Common myeloid progenitor, CD34-positive (primary cell): ENCODE data around the gene HTR7.
"Not testable (repeated sequence)": the region's sequence is repeated elsewhere in the genome, so short reads cannot be mapped to it uniquely, and the experiment has no call there.

Experiments used
- CTCF ChIA-PET: fragments of 350-600 bp; sonication (Branson Sonifier 250); formaldehyde crosslinking; loops from one replicate; lab custom pipeline; 2021; ENCODE audit warnings: antibody characterized with exemption; lab: Charles Lee
- POLR2A ChIA-PET: fragments of 350-600 bp; sonication (Branson Sonifier 250); formaldehyde crosslinking; loops from one replicate; lab custom pipeline; 2021; ENCODE audit warnings: antibody characterized with exemption; lab: Charles Lee
- DNase-seq, 3 donors: peaks; one replicate each; pipeline versions ENCODE4 v3.0.0 to v3.0.0-alpha.2; 2013
- H3K27ac ChIP-seq, 2 experiments: 1 replicate in 1 of 2; 2 replicates in 1 of 2; pipeline ENCODE4 v1.7.0; 2013; ENCODE audit warnings: inconsistent platforms in 2 of 2, low read length in 2 of 2, mild to moderate bottlenecking in 2 of 2, low read depth in 1 of 2, moderate library complexity in 1 of 2; ENCODE audit not compliant: severe bottlenecking in 2 of 2, insufficient read depth in 1 of 2, poor library complexity in 1 of 2
- H3K27me3 ChIP-seq, 5 experiments: replicated peaks in 2 of 5; 1 replicate in 3 of 5; 2 replicates in 2 of 5; pipeline versions ENCODE4 v1.6.1 to v1.7.0; 2013; ENCODE audit warnings: low read length in 4 of 5, mild to moderate bottlenecking in 2 of 5, moderate library complexity in 2 of 5, inconsistent platforms in 1 of 5; ENCODE audit not compliant: insufficient read depth in 5 of 5, control insufficient read depth in 4 of 5
- H3K36me3 ChIP-seq, 4 experiments: 1 replicate in 2 of 4; 2 replicates in 2 of 4; pipeline versions ENCODE4 v1.6.1 to v1.7.0; 2013; ENCODE audit warnings: low read length in 3 of 4, control low read depth in 1 of 4, mild to moderate bottlenecking in 1 of 4; ENCODE audit not compliant: control insufficient read depth in 4 of 4, insufficient read depth in 4 of 4
- H3K4me1 ChIP-seq, 4 experiments: 1 replicate in 3 of 4; 2 replicates in 1 of 4; pipeline versions ENCODE4 v1.6.1 to v1.7.1; 2013; ENCODE audit warnings: low read length in 3 of 4, mild to moderate bottlenecking in 3 of 4, control low read depth in 1 of 4, inconsistent platforms in 1 of 4, moderate library complexity in 1 of 4; ENCODE audit not compliant: control insufficient read depth in 4 of 4, insufficient read depth in 4 of 4; ENCODE audit errors: control extremely low read depth in 1 of 4
- H3K4me3 ChIP-seq, 7 experiments: 1 replicate in 4 of 7; 2 replicates in 3 of 7; pipeline versions ENCODE4 v1.5.1 to v1.7.0; 2013; ENCODE audit warnings: mild to moderate bottlenecking in 7 of 7, low read length in 6 of 7, moderate library complexity in 6 of 7, inconsistent platforms in 2 of 7, low read depth in 2 of 7, control low read depth in 1 of 7; ENCODE audit not compliant: insufficient read depth in 4 of 7, control insufficient read depth in 1 of 7; ENCODE audit errors: extremely low read depth in 1 of 7
- H3K9me3 ChIP-seq, 5 experiments: 1 replicate in 4 of 5; 2 replicates in 1 of 5; pipeline versions ENCODE4 v1.6.1 to v1.7.1; 2013; ENCODE audit warnings: low read length in 4 of 5, mild to moderate bottlenecking in 2 of 5, inconsistent platforms in 1 of 5, low read depth in 1 of 5, moderate library complexity in 1 of 5; ENCODE audit not compliant: control insufficient read depth in 4 of 5, insufficient read depth in 2 of 5; ENCODE audit errors: control extremely low read depth in 1 of 5
- WGBS: methylation state at CpG from one replicate; pipeline ENCODE4 v1.1.5; 2013; ENCODE audit not compliant: insufficient coverage; 5-methylcytosine and 5-hydroxymethylcytosine counted together

Gene HTR7

DNA sequence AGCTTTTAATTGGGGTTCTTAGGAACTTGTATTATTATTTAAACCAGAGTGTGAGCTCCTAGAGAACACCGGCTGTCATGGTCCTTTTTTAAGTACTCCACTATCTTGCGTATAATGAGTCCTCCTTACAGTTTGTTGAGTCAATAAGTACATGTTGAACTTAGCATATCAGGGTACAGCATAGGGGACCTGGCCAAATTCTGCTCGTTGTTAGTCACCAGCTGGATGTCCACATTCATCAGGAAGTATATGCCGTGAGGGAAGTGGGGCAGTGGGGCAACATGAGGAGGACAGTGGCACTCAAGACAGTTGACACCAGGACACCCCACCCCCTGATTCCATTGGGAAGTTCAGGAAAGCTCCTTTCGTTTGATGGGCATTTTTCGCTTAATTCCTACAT lies 30.5 kb upstream of the HTR7 start:
- no peak overlapping the region for H3K27ac ChIP-seq
- H3K4me3 ChIP-seq, result no peak overlapping the region
- peaks cover 21 to 75% (median 48%) of the 10 kb centered on the region in 4 experiments for H3K36me3 ChIP-seq
- CTCF ChIA-PET, result interaction anchor here (0.5 to 1.4 kb wide), 6 partner anchors 9 to 846 kb away, joined by 3 to 7 read pairs (median 3); no protein-coding TSS in a partner anchor
- 94% methylated on average over 4 of the region's 6 CpGs for WGBS
- no peaks in the 10 kb centered on the region for H3K27me3 ChIP-seq
- H3K4me1 ChIP-seq, result no peaks in the 10 kb centered on the region
- POLR2A ChIA-PET, result interaction anchor here (0.6 kb wide), 1 partner anchor 354 kb away, joined by 3 read pairs; no protein-coding TSS in a partner anchor
- H3K9me3 ChIP-seq, result no peaks in the 10 kb centered on the region
- no peak for DNase-seq

DNA sequence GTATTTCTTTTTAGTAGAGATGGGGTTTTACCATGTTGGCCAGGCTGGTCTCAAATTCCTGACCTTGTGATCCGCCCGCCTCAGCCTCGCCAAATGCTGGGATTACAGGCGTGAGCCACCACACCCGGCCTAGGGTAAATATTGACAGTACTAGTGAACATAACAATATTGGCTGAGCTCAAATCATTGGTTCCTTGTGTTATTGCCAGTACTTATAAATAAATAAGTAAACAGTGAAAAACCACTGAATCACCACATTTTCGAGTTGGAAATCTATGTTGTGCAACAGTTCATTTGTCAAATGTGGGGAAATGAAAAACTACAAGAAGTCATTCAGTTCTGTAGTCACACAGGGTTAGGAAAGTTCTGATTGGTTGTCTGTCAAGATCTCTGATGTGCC lies 29.7 kb upstream of the HTR7 start:
- H3K9me3 ChIP-seq, result no peaks in the 10 kb centered on the region
- H3K27me3 ChIP-seq, result no peaks in the 10 kb centered on the region
- H3K27ac ChIP-seq, result no peak overlapping the region
- WGBS, result 100% methylated on average over 4 of the region's 6 CpGs
- peaks cover 20 to 71% (median 46%) of the 10 kb centered on the region in 4 experiments for H3K36me3 ChIP-seq
- DNase-seq, result no peak
- H3K4me3 ChIP-seq, result no peak overlapping the region
- no peaks in the 10 kb centered on the region for H3K4me1 ChIP-seq
- POLR2A ChIA-PET, result no interaction called here
- CTCF ChIA-PET, result interaction anchor here (0.7 to 1.3 kb wide), 4 partner anchors 8 to 748 kb away, joined by 3 to 5 read pairs (median 4); no protein-coding TSS in a partner anchor

DNA sequence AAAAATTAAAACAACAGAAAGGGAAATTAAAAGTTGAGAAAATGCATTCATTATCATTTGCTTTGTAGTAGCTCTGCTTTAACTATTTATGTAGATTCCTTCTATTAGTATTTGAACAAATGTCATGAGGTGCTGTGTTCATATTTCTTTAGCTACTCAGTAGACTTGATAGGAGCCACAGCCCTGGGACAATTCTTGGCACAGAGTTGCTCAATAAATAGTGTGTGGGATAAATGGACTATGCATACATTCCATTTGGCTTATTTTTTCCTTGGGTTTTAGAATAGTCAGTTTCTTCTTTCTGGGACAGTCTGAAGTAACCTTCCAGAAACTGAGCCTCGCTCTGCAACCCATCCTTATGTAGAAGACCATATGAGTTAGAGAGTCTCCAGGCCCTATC lies 27.3 kb upstream of the HTR7 start:
- WGBS, result no CpG with 5 or more reads among the region's 1 CpG
- Histone ChIP-seq H3K27ac (no peak overlapping the region), H3K9me3 (no peaks in the 10 kb centered on the region), H3K27me3 (no peaks in the 10 kb centered on the region), H3K4me3 (no peak overlapping the region), H3K4me1 (no peaks in the 10 kb centered on the region), H3K36me3 (peaks cover 12 to 70% (median 35%) of the 10 kb centered on the region in 4 experiments)
- DNase-seq, result no peak
- ChIA-PET POLR2A (no interaction called here), CTCF (no interaction called here)

DNA sequence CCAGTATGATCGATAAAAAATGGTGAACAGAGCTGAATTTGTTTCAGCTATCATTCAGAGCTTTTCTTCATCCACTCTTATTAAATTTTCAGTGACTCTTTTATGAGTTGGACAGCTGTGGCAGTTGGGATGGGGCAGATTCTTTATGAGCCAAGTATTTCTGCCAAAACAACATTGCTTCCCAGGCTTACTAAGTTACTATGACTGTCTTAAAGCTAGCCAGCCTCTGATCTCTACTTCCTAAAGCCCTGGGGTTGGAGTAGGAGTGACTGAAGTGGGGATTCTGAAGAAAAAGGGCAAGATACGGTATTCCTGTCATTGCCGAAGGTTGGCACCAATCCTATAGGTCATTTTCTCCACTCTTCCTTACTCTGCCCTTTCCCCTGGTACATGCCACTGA lies 26.6 kb upstream of the HTR7 start:
- POLR2A ChIA-PET, result no interaction called here
- WGBS, result no CpG with 5 or more reads among the region's 3 CpGs
- Histone ChIP-seq H3K4me1 (no peaks in the 10 kb centered on the region), H3K4me3 (no peak overlapping the region), H3K9me3 (no peaks in the 10 kb centered on the region), H3K27me3 (no peaks in the 10 kb centered on the region), H3K27ac (no peak overlapping the region), H3K36me3 (peaks cover 13 to 67% (median 32%) of the 10 kb centered on the region in 4 experiments)
- DNase-seq, result no peak
- CTCF ChIA-PET, result no interaction called here

DNA sequence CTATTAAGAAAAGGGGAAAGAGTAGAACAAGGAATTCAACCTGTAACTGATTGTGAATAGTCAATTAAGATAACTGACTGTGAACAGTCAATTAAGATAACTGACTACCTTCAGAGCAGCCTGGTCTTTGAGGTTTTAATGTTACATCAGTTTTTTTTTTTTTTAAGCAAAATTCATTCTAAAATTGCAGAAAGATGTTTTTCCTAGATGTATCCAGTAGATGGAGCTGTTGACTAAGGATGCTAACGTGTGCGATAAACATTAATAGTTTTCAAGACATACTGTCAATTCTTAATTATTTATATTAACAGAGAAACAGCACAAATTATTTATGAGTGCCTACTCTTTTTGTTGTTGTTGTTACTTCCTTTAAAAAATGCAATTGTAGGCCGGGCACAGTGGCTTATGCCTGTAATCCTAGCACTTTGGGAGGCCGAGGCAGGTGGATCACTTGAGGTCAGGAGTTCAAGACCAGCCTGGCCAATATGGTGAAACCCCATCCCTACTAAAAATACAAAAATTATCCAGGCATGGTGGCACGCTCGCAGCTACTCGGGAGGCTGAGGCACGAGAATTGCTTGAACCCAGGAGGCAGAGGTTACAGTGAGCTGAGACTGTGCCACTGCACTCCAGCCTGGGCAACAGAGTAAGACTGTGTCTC lies 22.4 kb upstream of the HTR7 start:
- H3K4me1 ChIP-seq, H3K27ac ChIP-seq, H3K4me3 ChIP-seq, POLR2A ChIA-PET, H3K9me3 ChIP-seq, H3K27me3 ChIP-seq: not testable (repeated sequence)
- DNase-seq, result peak; percentile 50 to 77 (median 71)
- 100% methylated on average over 5 of the region's 8 CpGs for WGBS
- CTCF ChIA-PET, result interaction anchor here (0.6 to 2.6 kb wide), 19 partner anchors 8 to 930 kb away, joined by 3 to 13 read pairs (median 4); no protein-coding TSS in a partner anchor
- peaks cover 12 to 66% (median 33%) of the 10 kb centered on the region in 4 experiments for H3K36me3 ChIP-seq

DNA sequence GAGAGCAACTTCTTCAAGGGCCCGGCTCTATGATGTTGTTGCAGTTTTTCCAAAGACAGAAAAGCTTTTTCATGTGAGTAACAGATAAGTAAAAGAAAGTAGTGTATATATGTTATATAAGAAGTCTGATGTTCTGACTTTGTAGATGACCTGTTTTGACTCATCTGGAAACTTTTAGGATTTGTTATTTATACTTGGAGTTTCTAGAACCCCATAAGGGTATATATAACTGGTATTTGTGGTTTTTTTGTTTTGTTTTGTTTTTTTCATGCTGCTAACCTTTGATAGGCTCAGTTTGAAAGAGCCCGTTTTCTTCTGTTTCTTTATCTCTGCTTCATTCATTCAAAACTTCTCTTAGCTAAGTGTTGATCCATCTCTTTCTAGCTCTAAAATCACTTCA lies 21.2 kb upstream of the HTR7 start:
- WGBS, result 90% methylated on average over 2 of the region's 2 CpGs
- Histone ChIP-seq H3K4me1 (no peaks in the 10 kb centered on the region), H3K27ac (no peak overlapping the region), H3K9me3 (no peaks in the 10 kb centered on the region), H3K36me3 (peaks cover 12 to 57% (median 32%) of the 10 kb centered on the region in 4 experiments), H3K4me3 (no peak overlapping the region), H3K27me3 (no peaks in the 10 kb centered on the region)
- DNase-seq, result no peak
- CTCF ChIA-PET, result interaction anchor here (0.7 to 2.6 kb wide), 14 partner anchors 9 to 756 kb away, joined by 3 to 13 read pairs (median 5); no protein-coding TSS in a partner anchor
- POLR2A ChIA-PET, result no interaction called here

DNA sequence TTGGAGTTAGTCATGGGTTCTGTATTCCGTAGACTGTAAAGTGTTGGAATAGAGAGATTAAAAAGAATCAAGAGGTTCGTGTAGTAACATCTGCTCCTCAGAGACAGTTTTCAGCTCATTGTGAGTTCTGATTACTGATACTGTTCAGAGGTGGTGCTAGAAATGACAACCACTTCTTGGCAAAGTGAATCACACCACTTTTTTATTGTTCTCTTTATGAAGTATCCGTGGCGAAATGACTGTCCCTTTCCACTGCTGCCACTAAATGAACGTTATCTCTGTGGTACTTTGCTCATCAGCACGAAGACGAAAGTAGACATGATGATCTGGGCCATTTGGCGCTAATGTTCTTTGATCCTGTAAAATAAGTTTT lies 14.8 kb upstream of the HTR7 start:
- peak overlapping the region in 1 of 2 experiments; percentile 80 for H3K27ac ChIP-seq
- H3K36me3 ChIP-seq, result peaks cover 4 to 23% (median 13%) of the 10 kb centered on the region in 4 experiments

More for the DNA sequence above, 14.8 kb upstream of the HTR7 start:
- 29% methylated on average over 4 of the region's 8 CpGs for WGBS
- peaks cover 0 to 5% (median 0%) of the 10 kb centered on the region in 5 experiments for H3K27me3 ChIP-seq
- peak overlapping the region in 6 of 7 experiments; percentile 87 to 98 (median 96) for H3K4me3 ChIP-seq
- peaks cover 12 to 23% (median 14%) of the 10 kb centered on the region in 4 experiments for H3K4me1 ChIP-seq
- CTCF ChIA-PET, result interaction anchor here (0.7 to 3.3 kb wide), 5 partner anchors 9 to 84 kb away, joined by 3 to 18 read pairs (median 3); partner anchors contain the start of gene HTR7
- POLR2A ChIA-PET, result no interaction called here
- peak in 1 of 3 donors; percentile 22 for DNase-seq
- peaks cover 0 to 11% (median 0%) of the 10 kb centered on the region in 5 experiments for H3K9me3 ChIP-seq
